Panc1 (cell line): ENCODE data around the gene ATF2. TPM values are rescaled to one million over a fixed set of nuclear protein-coding genes. Genes with fewer than 3 reads are reported as not detected.

Source experiments
- ATAC-seq: fragments of 200-7000 bp; cut with Tn5 transposase; 2 replicates; pipeline ENCODE4 v1.9.1; 2020; ENCODE audit warnings: mild to moderate bottlenecking, moderate library complexity
- BruUV-seq: library from RNA; stranded (reverse); fragments of 400-500 nt; replicated peaks from 2 replicates; lab custom pipeline; 2021; lab: Mats Ljungman, UMichigan
- CTCF ChIA-PET: fragments of 300-600 bp; sonication (Branson Sonifier 250); formaldehyde crosslinking; loops from one replicate; lab custom pipeline; 2022; ENCODE audit warnings: antibody characterized with exemption; lab: Charles Lee
- POLR2A ChIA-PET: fragments of 300-600 bp; sonication (Branson Sonifier 250); formaldehyde crosslinking; loops from one replicate; lab custom pipeline; 2022; ENCODE audit warnings: antibody characterized with exemption; lab: Charles Lee
- DNase-seq: peaks from one replicate; pipeline ENCODE4 v3.0.0-alpha.2; 2010; ENCODE audit warnings: low read depth, low spot score
- H3K27ac ChIP-seq: 2 replicates; pipeline ENCODE4 v1.5.1; 2011; ENCODE audit warnings: mild to moderate bottlenecking, low read length, inconsistent platforms
- H3K27me3 ChIP-seq: fragments of 200-500 bp; sonication (Bioruptor generic); 2 replicates; pipeline ENCODE4 v1.6.0; 2014; ENCODE audit warnings: low read length, inconsistent platforms; ENCODE audit not compliant: control insufficient read depth, insufficient read depth
- H3K36me3 ChIP-seq: fragments of 200-500 bp; sonication (Bioruptor generic); 2 replicates; pipeline ENCODE4 v1.5.1; 2014; ENCODE audit warnings: inconsistent platforms, mild to moderate bottlenecking, low read length, moderate library complexity; ENCODE audit not compliant: control insufficient read depth, insufficient read depth
- H3K4me1 ChIP-seq: 2 replicates; pipeline ENCODE4 v1.5.1; 2011; ENCODE audit warnings: inconsistent platforms, mild to moderate bottlenecking, low read length, moderate library complexity; ENCODE audit not compliant: control insufficient read depth, insufficient read depth
- H3K4me3 ChIP-seq, 2 experiments: 2 replicates each; pipeline ENCODE4 v1.5.1; 2011 to 2012; ENCODE audit warnings: low read depth in 2 of 2, low read length in 2 of 2, mild to moderate bottlenecking in 2 of 2, inconsistent platforms in 1 of 2, moderate library complexity in 1 of 2
- H3K9me3 ChIP-seq: fragments of 200-500 bp; sonication (Bioruptor generic); 2 replicates; pipeline ENCODE4 v1.5.1; 2014; ENCODE audit warnings: low read depth, mild to moderate bottlenecking, inconsistent platforms, low read length, moderate library complexity; ENCODE audit not compliant: control insufficient read depth, insufficient read depth
- POLR2AphosphoS5 ChIP-seq: IDR thresholded peaks from 2 replicates; pipeline ENCODE4 v1.6.1; 2012; ENCODE audit warnings: mild to moderate bottlenecking, low read depth, low read length, moderate library complexity
- SIN3A ChIP-seq: IDR thresholded peaks from 2 replicates; pipeline ENCODE4 v1.6.1; 2012; ENCODE audit warnings: low read depth, mild to moderate bottlenecking, low read length, moderate library complexity, borderline replicate concordance; ENCODE audit not compliant: insufficient read depth
- TCF7L2 ChIP-seq: IDR thresholded peaks from 2 replicates; pipeline ENCODE4 v1.6.1; 2011; ENCODE audit warnings: mild to moderate bottlenecking, low read depth, low read length, inconsistent platforms
- in situ Hi-C: cut with HindIII; loops from 2 replicates; pipeline ENCODE4 v1.10.0; 2016; ENCODE audit warnings: low sequenced_read_pairs, low pct_unique_long_range_greater_than_20kb
- intact Hi-C: fragments of 100-400 bp; cut with micrococcal nuclease; formaldehyde crosslinking; loops from one replicate; pipeline ENCODE4 v1.10.0; 2022; ENCODE audit not compliant: unreplicated experiment
- total RNA-seq: library from RNA; stranded (reverse); gene quantifications from one replicate; pipeline ENCODE4 v1.2.1, GENCODE V29; 2021; ENCODE audit not compliant: unreplicated experiment
- TF ChIP-seq, protein P1 (sequence below), 2 experiments: IDR thresholded peaks; 2 replicates each; pipeline ENCODE4 v1.6.1; 2011 to 2012; ENCODE audit warnings: low read depth in 2 of 2, control low read depth in 1 of 2, low read length in 1 of 2, mild to moderate bottlenecking in 1 of 2, moderate library complexity in 1 of 2; ENCODE audit not compliant: insufficient read depth in 1 of 2
- TF ChIP-seq, protein P2 (sequence below): fragments of 450-650 bp; IDR thresholded peaks from 2 replicates; pipeline ENCODE4 v1.5.1; 2017; ENCODE audit warnings: mild to moderate bottlenecking

Gene ATF2
- total RNA-seq, 1 experiment from 2014 or later: 61.8 TPM

DNA sequence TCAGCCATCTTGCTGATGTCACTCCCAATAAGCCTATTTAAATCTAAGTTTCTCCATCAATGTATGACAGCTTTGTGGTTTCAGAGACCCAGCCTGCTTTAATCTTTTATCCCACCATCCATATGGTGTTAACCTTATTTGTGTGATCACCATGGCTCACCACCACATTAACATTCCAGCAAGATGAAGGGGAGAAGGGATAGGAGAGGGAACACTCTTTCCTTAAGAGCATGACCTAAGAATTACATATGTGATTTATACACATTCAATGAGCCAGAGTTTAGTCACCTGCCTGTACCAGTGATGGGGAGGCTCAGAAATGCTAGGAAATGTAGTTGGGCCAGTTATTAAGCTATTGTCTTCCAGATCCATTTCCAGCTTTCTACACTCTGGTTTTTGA lies 118.3 kb downstream of the ATF2 start:
- TF ChIP-seq POLR2AphosphoS5 (no peak), TCF7L2 (no peak), SIN3A (no peak)
- TF ChIP-seq, protein P1, sequence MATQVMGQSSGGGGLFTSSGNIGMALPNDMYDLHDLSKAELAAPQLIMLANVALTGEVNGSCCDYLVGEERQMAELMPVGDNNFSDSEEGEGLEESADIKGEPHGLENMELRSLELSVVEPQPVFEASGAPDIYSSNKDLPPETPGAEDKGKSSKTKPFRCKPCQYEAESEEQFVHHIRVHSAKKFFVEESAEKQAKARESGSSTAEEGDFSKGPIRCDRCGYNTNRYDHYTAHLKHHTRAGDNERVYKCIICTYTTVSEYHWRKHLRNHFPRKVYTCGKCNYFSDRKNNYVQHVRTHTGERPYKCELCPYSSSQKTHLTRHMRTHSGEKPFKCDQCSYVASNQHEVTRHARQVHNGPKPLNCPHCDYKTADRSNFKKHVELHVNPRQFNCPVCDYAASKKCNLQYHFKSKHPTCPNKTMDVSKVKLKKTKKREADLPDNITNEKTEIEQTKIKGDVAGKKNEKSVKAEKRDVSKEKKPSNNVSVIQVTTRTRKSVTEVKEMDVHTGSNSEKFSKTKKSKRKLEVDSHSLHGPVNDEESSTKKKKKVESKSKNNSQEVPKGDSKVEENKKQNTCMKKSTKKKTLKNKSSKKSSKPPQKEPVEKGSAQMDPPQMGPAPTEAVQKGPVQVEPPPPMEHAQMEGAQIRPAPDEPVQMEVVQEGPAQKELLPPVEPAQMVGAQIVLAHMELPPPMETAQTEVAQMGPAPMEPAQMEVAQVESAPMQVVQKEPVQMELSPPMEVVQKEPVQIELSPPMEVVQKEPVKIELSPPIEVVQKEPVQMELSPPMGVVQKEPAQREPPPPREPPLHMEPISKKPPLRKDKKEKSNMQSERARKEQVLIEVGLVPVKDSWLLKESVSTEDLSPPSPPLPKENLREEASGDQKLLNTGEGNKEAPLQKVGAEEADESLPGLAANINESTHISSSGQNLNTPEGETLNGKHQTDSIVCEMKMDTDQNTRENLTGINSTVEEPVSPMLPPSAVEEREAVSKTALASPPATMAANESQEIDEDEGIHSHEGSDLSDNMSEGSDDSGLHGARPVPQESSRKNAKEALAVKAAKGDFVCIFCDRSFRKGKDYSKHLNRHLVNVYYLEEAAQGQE (IDR thresholded peaks at IDR 0.05; ENCODE audit: insufficient read depth in 1 of 2, low read depth in 2 of 2, low read length in 1 of 2): no peak
- TF ChIP-seq, protein P2, sequence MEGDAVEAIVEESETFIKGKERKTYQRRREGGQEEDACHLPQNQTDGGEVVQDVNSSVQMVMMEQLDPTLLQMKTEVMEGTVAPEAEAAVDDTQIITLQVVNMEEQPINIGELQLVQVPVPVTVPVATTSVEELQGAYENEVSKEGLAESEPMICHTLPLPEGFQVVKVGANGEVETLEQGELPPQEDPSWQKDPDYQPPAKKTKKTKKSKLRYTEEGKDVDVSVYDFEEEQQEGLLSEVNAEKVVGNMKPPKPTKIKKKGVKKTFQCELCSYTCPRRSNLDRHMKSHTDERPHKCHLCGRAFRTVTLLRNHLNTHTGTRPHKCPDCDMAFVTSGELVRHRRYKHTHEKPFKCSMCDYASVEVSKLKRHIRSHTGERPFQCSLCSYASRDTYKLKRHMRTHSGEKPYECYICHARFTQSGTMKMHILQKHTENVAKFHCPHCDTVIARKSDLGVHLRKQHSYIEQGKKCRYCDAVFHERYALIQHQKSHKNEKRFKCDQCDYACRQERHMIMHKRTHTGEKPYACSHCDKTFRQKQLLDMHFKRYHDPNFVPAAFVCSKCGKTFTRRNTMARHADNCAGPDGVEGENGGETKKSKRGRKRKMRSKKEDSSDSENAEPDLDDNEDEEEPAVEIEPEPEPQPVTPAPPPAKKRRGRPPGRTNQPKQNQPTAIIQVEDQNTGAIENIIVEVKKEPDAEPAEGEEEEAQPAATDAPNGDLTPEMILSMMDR: no peak
- BruUV-seq: no TSS peak
- no peaks in the 10 kb centered on the region for H3K36me3 ChIP-seq

DNA sequence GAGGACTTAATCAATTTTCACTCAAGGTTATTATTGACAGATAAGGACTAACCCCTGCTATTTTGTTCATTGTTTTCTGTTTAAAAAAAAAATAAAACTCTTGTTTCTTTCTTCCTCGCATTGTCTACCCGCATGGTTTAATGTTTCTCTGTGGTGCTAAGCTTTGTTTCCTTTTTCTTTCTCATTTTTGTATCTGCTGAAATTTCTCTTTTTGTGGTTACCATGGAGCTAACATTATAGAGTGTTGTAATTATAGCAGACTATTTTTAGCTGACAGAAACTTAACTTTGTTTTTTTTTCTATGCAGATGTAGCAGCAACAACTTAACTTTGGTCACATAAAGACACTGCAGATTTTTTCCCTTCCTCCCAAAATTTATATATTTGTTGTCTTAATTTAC lies 119.7 kb downstream of the ATF2 start:
- intact Hi-C loops: no loop called here
- H3K9me3 ChIP-seq: no peaks in the 10 kb centered on the region
- no peaks in the 10 kb centered on the region for H3K36me3 ChIP-seq
- H3K4me3 ChIP-seq: no peak overlapping the region
- TF ChIP-seq TCF7L2: no peak
- POLR2A ChIA-PET: no interaction called here
- no peak for DNase-seq
- no TSS peak for BruUV-seq
- no peak overlapping the region for H3K27ac ChIP-seq
- no peaks in the 10 kb centered on the region for H3K4me1 ChIP-seq
- no peaks in the 10 kb centered on the region for H3K27me3 ChIP-seq
- ATAC-seq: no peak
- CTCF ChIA-PET: no interaction called here
- in situ Hi-C loops: no loop called here

More for the DNA sequence above, 118.3 kb downstream of the ATF2 start:
- no peak for ATAC-seq
- intact Hi-C loops (no loop called here), in situ Hi-C loops (no loop called here)
- Histone ChIP-seq H3K9me3 (no peaks in the 10 kb centered on the region), H3K27me3 (no peaks in the 10 kb centered on the region), H3K4me1 (no peaks in the 10 kb centered on the region), H3K4me3 (no peak overlapping the region), H3K27ac (no peak overlapping the region)
- POLR2A ChIA-PET: interaction anchor here (0.6 kb wide), 1 partner anchor 283 kb away, joined by 3 read pairs; no protein-coding TSS in a partner anchor
- no peak for DNase-seq
- CTCF ChIA-PET: no interaction called here

DNA sequence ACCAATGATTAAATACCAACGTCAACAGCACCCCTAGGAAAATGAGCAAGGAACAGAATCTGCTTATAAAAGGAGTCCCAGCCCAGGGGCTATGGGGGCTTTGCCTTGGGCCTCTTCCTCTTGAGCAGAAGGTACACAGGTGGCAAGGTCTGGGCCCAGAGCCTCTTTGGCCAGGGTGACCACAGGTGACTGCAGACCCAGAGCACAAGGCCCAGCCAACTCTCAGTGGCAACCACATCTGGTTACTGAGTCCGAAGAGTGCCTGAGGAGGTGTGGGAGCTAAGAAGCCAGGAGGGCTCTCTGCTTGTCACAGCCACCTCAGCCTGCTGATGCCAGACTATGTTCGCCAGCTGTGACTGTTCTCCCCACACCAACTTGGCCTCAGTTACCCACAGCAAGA lies 128.5 kb downstream of the ATF2 start:
- no peaks in the 10 kb centered on the region for H3K36me3 ChIP-seq
- in situ Hi-C loops: no loop called here
- no peak overlapping the region for H3K27ac ChIP-seq
- BruUV-seq: no TSS peak
- ATAC-seq (no peak), DNase-seq (no peak)
- no peak overlapping the region for H3K4me3 ChIP-seq
- no peak for TF ChIP-seq SIN3A
- TF ChIP-seq, protein P2: no peak
- TF ChIP-seq, protein P1 (IDR thresholded peaks at IDR 0.05; ENCODE audit: insufficient read depth in 1 of 2, low read depth in 2 of 2, low read length in 1 of 2): no peak
- no peak for TF ChIP-seq POLR2AphosphoS5
- TF ChIP-seq TCF7L2: no peak
- ChIA-PET POLR2A (no interaction called here), CTCF (no interaction called here)
- H3K27me3 ChIP-seq: no peaks in the 10 kb centered on the region
- H3K4me1 ChIP-seq: no peaks in the 10 kb centered on the region
- intact Hi-C loops: loop anchor here (10.0 kb wide), 1 partner anchor 245 kb away; no protein-coding TSS in a partner anchor
- no peaks in the 10 kb centered on the region for H3K9me3 ChIP-seq
